GM23248 (cell line): Measurements from ENCODE around the gene RIPOR3.
"Not testable (repeated sequence)": the region's sequence is repeated elsewhere in the genome, so short reads cannot be mapped to it uniquely, and the experiment has no call there.

Source experiments
- EZH2 ChIP-seq: fragments of 200-600 bp; sonication (generic); IDR thresholded peaks from 2 replicates; pipeline ENCODE4 v1.6.1; 2018; ENCODE audit warnings: antibody characterized with exemption, mild to moderate bottlenecking; ENCODE audit not compliant: insufficient read depth, poor library complexity, severe bottlenecking
- EZH2phosphoT487 ChIP-seq: fragments of 200-600 bp; sonication (generic); IDR thresholded peaks from 2 replicates; pipeline ENCODE4 v1.6.1; 2018; ENCODE audit warnings: antibody characterized with exemption, moderate library complexity, mild to moderate bottlenecking, low read depth; ENCODE audit not compliant: insufficient read depth

DNA sequence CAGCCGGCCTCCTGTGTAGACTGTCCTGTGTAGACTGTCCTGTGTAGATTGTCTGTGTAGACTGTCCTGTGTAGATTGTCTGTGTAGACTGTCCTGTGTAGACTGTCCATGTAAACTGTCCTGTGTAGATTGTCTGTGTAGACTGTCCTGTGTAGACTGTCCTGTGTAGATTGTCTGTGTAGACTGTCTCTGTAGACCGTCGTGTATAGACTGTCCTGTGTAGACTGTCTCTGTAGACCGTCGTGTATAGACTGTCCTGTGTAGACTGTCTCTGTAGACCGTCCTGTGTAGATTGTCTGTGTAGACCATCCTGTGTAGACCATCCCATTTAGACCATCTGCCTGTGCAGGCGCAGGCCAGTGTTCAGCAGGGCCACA lies 121.9 kb downstream of the RIPOR3 start:
- TF ChIP-seq EZH2, EZH2phosphoT487: not testable (repeated sequence)
